Activated naive CD4-positive, alpha-beta T cell (primary cell): Measurements from ENCODE around the gene ANKRD66.
"Not testable (repeated sequence)": the region's sequence is repeated elsewhere in the genome, so short reads cannot be mapped to it uniquely, and the experiment has no call there.

Experiments used
- DNase-seq, 4 experiments: peaks; one replicate each; lab custom pipeline; 2025; lab: John Stamatoyannopoulos, UW

Gene ANKRD66

DNA sequence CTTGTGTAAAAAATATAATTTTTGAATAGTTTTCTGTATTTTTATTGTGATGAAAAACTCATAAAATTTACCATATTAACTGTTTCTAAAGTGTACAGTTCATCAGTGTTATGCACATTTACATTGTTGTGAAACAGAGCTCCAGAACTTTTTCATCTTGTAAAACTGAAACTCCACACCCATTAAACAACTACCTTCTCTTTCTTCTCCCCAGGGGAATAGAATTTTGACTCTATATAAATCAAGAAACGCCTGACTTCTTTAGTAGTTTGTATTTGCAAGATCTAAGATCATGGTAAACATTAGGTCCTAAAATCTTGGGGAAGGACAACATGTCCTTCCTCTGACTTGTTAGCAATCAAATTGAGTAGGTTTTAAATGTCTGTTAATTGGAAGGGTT lies 9.1 kb downstream of the ANKRD66 start:
- DNase-seq: no peak

DNA sequence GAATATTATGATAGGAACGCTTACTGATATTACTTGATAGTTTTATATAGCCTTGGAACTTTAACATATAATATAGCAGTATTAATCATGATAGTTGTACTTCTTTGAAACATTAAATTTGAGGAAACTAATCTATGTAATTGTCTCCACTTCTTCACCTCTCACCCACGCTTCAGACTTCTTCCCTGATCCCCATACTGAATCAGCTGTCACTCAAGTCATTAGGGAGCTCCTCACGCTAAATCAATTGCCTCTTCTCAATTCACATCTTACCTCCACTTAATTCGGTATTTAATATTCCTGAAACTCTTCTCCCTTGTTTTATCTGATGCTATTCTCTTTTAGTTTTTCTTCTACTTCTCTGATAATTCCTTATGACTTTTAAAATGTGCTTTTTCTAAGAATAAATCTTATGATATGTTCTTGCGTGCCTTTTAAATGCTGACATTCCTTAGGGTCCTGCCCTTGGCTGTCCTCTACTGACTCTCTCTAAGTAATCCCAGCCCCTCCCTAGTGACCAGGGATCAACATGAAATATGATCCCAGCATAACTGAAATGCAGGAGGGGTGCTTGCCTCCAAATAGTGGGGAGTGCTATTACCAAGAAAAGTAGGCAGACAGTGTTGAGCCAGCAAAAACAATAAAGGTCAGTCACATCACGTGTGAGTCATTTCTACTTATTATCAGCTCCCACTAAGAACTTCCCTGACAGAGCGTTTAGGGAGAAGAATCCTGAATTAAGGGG lies 9.9 kb downstream of the ANKRD66 start:
- DNase-seq: no peak

DNA sequence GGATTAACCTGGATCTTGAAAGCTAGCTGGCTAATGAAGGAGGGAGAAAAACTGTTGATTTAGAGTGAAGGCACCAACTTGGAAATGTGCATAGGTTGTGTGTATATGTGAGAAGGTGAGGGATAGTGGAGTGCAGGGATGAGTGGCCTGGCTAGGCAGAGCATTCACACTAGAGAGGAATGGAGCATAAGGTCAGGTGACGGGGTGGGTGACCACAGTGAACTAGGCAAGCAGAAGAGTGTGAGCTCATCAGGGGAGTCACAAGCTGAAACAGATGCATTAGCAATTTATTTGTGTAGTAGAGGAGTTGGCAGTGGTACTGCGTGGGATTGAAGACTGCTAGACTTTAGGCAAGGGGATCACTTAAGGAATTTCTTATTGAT lies 10.5 kb downstream of the ANKRD66 start:
- no peak for DNase-seq

DNA sequence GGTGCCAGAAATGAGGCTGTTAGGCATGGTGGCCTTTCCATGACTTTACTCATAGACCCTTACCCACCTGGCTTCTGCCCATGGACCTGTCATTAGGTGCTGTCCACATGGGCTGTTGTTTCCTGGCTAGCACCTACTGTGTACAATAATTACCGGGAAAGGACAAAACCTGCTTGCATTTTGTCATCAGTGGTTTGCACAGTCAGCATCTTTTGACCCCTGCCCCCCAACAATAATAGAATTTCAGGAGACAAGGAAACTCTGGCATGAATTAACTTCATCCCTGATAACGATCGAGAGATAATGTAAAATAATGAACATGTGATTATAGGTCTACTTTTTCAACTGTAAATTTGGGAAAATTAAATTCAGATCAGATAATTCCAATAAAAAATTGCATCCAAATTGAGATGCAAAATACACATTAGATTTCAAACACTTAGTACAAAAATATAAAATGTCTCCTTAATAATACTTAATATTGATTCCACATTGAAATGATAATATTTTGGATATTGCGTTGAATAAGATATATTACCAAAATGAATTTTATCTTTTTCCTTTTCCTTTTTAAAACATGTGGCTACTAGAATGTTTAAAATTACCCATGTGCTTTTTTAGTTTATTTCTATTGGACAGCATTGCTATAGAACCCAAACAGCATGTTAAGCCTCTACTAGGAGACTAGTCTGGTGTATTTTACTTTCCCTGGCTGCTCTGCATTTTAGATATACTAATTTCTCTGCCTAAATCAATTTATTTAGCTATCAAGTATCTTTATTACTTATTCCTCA lies 12.4 kb downstream of the ANKRD66 start:
- DNase-seq: no peak

DNA sequence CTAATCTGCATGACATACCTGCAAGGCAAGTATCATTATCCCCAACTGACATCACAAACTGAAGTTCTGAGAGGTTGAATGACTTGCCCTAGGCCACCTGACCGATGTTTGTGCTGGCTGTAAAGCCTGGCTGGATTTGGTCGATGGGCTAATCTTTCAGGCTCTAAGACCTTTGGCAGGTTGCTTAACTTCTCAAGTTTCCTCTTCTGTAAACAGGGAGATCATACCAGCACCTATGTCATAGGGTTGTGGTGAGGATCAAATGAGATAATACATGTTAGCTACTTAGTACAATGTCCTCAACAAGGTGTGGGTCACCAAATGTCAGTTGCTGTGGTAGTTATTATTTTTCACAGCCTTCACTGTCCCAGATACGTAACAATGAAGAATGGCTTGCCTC lies 14.2 kb downstream of the ANKRD66 start:
- no peak for DNase-seq

DNA sequence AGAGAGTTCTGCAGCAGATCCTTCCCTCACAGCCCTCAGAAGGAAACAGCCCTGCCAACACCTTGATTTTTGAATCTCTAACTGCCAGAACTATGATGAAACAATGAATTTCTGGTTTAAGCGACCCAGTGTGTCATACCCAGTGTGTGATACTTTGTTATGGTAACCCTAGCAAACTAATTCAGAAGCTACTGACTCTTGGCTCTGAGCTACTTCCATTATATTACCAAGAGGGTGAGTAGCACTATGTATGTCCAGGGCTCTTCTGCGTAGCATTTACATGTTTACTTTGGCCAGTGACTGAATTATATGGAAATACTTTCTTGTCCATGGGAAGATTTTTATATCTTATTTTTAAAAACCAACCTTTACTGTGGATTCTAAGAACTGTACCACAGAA lies 16.7 kb downstream of the ANKRD66 start:
- DNase-seq: no peak

DNA sequence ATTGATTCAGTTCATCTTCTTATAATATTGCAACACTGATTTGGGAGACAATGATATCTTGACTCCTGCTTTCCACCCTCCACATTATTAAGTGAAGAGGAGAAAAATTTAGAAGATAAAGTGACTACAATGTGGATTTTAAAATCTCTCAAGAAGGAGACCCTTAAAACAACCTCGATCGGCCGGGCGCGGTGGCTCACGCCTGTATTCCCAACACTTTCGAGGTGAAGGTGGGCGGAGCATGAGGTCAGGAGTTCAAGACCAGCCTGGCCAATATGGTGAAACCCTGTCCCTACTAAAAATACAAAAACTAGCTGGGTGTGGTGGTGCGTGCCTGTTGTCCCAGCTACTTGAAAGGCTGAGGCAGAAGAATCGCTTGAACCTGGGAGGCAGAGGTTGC lies 17.5 kb downstream of the ANKRD66 start:
- DNase-seq: not testable (repeated sequence)

DNA sequence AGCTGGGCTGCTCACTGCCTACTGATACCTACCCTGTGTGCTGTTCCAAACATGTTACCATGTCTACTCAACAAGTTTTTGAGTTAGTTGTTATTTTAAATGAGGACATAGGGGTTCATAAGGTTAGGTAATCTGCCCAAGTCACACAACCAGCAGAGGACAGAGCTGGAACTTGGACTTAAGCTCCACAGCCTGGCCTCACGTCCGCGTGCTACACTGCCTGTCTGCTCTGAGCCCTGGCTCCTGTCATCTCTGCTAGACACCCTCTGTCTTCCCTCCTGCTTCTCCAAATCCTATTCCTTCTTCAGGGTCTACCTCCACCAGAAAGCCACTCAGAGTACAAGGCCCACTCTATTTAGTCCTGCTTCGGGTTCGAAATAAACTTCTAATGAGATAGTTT lies 18.2 kb downstream of the ANKRD66 start:
- DNase-seq: no peak

DNA sequence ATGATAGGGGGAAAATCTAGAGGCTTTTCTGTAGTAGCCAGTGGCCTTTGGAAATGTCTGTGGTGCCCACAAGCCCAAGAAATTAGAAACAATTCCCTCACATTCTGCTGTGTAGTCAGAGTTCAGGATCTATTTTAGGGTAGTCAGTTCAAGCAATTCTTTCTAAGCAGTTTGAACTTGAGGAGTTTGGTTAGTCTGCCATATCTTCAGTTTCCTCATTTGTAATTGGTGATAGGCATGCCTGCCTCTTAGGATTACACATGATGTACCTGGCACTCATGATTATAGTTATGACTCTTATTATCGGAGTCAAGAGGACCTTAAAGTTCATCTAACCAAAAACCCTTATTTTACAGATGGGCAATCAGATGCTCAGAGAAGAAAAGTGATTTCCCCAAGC lies 25.3 kb downstream of the ANKRD66 start:
- DNase-seq: no peak

DNA sequence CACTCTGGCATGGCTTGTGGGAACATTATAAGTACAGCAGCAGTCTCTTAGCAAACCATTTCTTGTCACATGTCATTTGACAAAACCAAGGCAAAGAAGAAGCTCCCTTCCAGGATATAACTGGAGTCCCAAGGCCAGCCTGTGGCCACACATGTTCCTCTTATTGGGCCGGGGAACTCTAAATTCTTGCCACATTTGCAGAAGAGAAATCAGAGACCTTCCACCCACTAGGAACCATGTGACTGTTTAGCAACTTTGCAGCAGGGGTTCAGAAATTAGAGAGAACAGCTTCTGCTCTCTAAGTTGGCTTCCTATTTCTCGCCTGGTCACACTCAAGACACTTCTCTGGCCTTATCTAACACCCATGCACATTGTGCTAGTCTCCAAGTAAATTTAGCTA lies 26.0 kb downstream of the ANKRD66 start:
- DNase-seq: no peak

DNA sequence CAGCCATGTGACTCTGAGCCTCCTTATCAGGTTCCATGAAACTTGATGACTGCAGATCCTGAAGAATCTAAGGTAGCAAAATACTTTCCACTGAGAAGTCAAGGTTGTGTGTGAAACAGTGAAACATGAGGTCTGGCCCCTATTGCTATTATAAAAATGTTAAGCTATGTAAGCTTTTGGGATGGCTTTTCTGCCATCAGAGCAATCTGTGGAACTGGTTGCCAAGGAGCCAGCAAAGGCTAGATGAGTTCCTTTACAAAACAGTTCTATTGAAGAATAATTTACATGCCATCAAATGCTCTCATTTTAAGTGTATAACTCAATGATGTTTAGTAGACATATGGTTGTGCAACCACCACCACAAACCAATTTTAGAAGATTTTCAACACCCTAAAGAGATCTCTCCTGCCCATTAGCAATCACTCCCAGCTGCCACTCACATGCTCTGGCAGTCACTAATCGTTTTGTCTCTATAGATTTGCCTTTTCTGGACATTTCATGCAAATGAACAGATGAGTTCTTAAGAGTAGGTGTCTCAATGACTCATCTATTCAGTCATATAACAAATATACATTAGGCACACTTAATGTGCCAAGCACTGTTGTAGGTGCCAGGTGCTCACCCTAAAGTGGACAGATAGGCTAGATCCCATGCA lies 26.6 kb downstream of the ANKRD66 start:
- DNase-seq: no peak

DNA sequence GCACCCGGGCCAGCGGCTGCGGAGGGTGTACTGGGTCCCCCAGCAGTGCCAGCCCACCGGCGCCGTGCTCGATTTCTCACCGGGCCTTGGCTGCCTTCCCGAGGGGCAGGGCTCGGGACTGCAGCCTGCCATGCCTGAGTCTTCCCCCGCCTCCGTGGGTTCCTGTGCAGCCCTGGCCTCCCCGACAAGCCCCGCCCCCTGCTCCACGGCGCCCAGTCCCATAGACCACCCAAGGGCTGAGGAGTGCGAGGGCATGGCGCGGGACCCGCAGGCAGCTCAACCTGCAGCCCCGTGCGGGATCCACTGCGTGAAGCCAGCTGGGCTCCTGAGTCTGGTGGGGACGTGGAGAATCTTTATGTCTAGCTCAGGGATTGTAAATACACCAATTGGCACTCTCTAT lies 28.0 kb downstream of the ANKRD66 start:
- not testable (repeated sequence) for DNase-seq

DNA sequence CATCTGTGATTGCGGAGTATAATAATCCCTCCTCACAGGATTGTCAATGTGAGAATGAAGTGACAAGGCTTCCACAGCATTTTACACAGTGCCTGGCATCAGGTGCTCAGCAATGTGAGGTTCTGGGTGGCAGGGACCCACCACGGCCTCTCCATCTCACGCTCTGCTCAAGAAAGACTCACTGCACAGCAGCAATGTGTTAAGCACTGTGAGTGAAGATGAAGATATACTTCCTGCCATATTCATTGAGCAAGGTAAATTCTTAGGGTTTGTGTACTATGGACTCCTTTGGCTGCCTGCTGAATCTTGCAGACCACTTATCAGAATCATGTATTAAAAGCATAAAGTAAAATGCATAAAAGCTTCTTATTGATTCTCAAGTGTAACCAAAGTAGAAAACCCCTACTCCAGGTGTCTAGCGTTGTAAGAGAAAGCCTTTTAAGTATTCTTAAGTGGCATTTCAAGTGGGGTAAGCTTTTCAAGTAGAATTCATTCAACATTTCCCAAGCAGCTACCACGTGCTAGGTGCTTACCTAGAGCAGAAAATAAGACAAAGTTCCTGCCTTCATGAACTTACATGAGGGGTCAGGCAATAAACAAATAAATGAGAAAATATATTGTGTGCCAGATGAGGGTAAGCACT lies 29.5 kb downstream of the ANKRD66 start:
- no peak for DNase-seq

DNA sequence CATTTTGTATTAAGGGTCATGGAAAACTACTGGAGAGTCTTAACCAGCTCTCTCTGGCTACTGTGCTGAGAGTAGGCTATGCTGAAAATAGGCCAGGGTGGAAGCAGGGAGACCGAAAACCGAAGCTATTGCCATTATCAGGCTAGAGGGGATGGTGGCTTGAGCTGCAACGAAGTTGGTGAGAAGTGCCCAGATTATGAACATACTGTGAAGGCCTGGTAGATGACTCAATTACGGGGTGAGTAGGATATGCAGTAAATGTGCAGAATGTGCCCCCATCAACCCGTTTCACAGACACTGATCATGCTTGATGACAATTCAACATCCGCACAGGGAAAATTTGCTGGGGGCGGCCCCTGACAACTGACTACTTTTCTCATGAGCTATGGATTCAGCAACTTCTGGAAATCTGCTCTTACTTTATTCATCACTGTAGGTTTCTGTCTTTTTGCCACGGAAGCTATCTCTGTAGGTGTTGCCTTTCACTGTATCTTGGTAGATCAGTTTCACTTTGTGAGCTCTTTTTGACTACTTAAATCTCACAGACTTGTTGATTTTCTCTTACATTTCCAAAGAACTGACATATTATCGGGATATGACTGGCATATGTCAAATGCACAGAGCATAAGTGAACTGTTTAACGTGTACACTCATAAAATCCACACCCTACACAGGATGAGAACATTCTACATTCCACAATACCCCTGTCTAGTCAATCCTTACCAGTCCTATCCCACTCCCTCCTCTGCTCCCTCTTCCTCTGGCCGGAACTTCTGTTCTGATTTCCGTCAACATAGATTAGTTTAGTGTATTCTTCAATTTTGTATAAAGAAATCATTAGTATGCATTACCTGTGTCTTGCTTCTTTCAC lies 31.0 kb downstream of the ANKRD66 start:
- DNase-seq: no peak

DNA sequence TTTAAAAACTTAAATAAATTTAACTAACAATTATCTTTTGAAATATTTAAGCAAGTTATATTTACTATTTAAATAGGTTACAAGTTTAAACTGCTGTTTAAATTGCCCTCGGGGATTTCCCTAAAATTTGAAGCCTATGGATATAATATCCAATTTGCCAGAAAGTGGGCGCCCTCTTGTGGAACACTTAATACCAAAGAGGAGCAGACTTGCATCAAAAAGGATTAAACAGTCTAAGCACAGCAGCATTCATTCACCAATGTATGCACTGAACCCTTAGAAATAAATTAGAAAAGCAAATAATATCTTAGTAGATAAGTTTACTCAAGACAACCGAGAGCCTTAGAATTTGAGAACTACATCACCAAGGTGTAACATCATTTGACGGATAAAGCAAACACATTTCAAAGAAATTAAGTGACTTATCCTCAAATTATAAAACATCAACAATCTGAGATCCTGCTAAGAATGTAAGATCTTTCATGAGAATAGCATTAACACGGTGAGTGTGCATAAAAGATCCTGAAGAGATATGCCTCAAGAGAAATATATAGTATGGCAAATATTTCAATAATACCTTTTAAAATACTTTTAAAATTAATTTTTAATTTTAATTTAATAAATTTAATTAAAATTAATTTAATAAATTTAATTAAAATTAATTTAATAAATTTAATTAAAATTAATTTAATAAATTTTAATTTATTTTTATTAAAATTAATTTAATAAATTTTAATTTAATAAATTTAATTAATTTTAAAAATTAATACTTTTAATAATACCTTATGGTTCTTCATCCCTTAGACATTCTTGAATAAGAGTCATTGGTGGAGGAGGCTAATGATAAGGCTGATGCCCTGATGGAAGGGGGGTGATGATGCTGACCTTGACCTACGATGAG lies 35.0 kb downstream of the ANKRD66 start:
- no peak for DNase-seq

DNA sequence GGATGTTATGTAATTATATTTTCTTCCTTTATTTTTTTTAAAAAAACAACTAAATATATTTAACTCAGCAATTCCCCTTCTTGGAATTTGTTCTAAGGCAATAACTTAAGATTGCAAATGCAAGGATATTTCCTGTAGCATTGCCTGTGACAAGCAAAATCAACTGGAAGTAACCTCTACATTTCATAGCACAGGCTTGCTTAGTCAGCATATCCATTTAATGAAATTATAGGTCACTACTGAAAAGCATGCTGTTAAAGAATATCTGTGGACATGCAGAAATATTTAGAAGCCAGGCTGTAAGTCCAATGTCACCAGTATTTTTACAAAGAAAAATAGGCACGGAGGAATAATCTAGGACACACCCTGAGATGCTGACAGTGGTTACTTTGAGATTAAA lies 37.8 kb downstream of the ANKRD66 start:
- no peak for DNase-seq

DNA sequence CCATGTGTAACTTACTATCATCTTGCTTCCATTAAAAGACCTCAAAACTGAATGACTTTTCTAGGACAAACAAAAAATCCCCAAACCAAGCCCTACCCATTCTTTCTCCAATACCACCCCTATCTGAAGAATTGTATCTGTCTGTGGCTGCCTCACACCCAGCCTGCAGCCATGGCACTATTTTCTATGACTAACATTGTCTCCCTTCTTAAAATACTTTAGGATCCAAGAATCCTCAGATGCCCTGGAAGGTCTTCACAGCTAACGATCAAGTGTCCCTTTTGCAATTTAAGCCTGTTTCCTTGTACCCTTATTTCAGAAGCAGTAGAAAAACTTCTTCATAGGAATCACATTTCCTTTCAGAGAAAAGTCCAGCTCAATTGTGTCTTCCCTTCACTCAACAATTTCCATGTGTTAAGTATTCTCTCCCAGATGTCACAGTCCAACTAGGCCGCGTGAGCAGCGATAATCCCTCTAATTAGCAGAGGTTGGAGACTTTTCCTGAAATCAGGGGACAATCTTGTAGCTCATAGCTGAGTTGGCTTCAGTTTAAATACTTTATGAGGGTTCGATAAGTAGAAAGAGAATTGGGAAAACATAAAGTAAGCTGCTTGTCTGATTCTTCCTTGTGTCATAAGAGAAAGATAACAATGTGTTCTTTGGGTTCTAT lies 41.3 kb downstream of the ANKRD66 start:
- no peak for DNase-seq

DNA sequence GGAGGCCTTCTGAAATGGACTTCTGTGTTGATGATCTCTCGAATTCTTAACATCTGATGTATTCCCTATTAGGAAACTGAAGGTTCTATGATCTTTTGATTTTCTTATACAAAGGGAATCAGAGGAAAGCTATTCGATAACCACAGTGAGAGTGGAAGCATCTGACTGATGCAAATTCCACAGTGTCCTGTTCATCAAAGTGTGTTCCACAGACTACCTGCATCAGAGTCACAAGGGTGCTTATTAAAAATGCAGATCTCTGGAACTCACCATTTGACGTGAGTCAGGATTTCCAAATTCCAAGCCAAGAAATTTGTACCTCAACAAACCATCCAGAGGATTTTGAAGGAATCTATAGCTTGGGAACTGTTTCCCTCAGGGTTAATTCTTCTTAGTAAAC lies 42.1 kb downstream of the ANKRD66 start:
- no peak for DNase-seq

DNA sequence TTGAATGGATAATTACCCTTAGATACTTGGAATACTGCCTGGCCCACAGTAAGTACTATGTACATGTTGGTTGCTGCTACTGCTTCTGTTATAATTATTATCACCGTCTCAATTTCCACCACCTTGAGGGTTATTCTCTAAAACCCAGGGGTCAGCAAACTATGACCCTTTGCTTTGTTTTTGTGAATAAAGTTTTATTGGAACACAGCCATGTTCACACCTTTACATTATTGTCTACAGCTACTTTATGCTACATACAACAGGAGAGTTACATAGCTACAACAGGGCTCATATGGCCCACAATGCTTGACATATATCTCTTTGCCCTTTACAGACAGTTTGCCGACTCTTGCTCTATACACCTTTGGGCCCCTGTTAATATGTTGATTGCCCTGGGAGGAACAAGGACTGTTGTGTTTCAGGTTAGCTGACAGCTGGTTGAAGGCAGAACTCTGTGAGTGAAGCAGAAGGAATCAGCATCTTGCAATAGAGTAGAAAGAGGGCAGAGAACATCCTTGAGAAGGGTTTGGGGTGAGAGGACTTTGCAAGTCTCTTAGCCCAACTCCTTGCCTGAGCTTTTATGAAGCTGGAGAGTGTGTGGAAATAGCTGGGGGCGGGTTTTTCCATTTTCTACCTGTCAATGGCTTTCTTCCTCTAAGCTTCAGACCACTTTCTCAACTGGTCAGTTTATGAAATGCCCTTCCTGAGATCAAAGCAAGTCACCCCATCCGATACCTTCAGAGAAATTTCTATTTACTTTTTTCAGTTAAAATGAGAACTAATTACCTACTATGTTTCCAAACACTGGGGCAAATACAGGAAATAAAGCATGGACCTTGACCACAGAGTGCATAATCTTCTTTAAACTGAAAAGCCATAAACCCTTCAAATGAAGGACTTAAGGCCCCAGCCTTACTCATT lies 43.0 kb downstream of the ANKRD66 start:
- DNase-seq: no peak
